Epidermal melanocyte (primary cell): ENCODE measurements around the gene FLACC1.
"Not testable (repeated sequence)": the region's sequence is repeated elsewhere in the genome, so short reads cannot be mapped to it uniquely, and the experiment has no call there.

Source experiments
- DNase-seq: peaks from one replicate; pipeline ENCODE4 v3.0.0; 2011; ENCODE audit warnings: low spot score; ENCODE audit not compliant: insufficient read length

The FLACC1 gene

DNA sequence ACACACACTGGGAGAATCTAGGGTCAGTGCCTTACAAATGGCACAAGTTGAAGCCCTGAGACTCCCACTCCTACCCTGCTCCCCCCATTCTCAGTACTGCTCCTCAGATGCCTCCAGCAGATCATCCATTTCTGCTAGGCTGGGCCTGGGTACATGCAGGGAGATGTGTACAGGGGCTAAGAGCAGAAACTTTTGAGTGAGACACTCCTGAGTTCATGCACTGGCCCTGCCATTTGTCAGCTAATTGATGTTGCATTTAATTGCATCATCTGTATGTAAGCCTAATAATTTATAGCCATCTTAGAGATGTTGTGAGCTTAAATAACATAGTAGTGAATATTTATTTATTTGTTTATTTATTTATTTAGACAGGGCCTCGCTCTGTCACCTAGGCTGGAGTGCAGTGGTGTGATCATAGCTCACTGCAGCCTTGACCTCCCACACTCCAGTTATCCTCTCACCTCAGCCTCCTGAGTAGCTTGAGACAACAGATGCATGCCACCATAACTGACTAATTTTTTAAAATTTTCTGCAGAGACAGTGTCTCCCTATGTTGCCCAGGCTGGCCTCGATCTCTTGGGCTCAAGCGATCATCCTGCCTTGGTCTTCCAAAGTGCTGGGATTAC lies 101.6 kb downstream of the FLACC1 start:
- no peak for DNase-seq

DNA sequence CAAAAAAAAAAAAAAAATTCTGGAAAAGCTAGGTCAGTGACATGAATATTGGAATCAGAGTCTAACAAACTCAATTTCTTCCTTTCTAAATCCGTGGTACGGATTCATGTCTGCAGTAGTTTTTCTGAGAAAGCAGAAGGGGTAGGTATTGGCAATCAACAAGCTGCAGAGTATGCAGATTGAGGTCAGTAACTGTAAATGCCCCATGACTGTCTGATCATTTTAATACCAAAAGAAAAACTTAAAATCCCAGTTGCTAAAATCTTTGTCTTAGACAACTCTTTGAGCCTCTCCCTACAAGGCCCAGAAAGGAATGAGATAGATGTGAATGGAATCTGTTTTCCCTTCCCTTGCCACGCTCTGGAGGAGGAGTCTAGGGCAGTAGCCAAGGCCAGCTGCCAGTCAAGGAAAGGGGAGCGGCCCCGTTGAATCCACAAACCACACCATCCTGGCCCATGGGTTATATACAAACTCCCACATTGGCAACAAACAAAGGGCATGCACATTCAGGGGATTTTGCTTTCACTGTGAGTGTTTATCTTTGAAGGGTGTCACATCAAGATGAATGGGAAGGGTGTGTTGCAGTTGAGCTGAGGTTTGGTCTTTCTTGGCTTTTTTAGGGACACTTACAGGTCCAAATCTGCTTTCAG lies 102.9 kb downstream of the FLACC1 start:
- DNase-seq: no peak

DNA sequence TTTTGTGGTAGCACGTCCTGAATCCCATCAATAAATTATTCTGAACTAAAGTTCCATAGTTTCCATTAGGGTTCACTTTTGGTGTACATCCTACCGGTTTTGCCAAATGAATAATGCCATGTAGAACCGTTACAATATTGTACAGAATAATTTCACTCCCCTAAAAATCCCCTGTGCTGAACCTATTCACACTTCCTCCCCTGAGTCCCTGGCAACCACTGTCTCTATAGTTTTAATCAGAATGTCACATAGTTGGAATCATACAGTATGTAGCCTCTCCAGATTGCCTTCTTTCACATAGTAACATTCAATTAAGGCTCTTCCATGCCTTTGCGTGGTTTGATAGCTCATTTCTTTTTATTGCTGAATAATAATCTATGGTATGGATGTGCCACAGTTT lies 106.4 kb downstream of the FLACC1 start:
- no peak for DNase-seq

DNA sequence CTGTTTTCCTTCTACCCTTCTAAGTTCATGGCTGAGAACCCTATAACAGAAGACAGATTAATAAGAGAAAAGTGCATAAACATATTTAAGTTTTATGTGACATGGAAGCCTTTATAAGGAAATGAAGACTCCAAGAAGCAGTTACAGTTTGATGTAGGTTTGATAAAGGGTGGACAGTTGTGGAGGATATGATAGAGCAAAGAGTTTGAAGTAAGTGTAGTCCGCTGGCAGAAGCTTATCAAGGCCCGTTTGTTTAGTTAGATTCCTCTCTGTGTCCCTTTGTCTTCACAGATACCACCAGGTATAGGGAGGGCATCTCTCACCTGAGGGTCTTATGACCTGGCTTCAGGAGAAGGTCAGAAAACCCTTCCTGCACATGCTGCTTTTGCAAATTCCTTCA lies 107.3 kb downstream of the FLACC1 start:
- no peak for DNase-seq

DNA sequence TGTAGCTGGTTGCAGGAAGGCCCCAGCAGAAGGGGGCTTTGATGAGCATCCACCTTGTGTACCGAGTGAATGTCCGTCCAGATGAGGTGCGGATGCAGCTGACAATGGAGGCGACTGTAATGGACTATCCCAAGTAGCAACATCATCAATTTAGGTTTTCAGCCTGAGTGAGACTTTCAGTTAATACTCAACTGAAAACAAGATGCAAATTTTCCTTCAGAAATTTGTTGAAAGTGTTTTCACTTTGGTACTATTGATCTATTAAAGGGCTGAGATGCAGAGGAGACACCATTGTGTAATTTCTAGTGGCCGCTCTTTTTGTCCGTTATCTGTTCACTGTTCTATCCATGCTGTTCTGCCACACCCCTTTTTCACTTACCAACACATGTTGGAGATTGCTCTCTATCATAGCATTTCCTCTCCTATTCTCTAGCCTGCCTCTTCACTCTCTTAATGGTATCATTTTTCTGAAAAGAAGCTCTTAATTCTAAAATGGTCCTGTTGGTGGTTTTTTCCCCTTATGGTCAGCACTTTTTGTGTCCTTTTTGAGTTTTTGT lies 108.8 kb downstream of the FLACC1 start:
- no peak for DNase-seq

DNA sequence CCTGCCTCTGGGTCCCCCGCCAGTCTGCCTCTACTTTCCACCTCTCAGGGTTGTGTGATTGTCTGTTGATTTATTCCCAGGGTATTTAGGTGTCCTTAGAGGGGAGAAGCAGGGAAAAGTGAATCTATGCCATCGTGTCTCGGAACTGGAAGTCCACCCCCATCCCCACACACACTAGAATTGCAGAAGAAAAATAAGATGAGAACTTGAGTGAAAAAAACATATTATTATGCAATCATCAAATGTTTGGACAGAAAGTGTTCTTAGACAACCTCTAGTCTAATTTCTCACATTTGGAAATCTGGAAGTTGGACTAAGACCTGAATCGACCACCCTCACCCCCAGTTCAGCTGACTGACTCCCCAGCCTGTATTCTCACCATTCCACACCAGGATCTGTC lies 110.9 kb downstream of the FLACC1 start:
- DNase-seq: no peak

DNA sequence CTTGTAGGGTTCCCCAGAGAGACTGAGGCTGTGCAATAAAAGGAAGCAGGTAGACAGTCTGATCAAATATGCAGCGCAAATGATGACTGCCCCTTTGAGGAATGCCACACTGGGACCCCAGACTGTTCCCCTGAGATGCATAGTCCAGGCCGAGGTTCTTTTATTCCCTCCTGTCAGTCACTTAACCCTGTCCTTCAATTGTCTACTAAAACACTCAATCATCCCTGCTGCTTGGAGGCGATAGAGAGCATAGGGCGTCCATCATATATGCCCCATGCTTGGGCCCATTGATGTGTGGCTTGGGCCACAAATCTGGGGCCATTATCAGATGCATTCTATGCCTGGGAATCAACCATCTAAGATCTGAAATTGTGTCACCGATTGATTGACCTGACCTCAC lies 112.3 kb downstream of the FLACC1 start:
- no peak for DNase-seq

DNA sequence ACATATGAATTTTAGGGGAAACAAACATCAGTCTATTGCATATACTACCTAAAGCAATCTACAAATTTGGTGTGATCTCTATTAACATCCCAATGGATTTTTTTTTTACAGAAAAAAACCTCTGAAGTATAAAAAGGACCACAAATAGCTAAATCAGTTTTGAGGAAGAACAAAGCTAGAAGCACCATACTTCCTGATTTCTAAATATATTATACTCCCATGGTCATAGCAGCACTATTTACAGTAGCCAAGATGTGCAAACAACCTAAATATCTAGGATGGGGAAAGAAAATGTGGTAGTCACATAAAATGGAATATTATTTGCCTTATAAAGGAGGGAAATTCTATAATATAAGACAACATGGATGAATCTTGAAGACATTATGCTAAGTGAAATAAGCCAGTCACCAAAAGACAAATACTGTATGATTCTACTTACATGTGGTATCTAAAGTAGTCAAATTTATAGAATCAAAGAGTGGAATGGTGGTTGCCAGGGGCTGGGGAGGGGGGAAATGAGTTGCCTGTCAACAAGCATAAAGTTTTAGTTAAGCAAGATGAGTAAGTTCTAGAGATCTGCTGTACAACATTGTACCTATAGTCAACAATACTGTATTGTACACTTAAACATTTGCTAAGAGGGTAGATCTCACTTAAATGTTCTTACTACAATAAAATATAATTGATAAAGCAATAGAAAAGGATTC lies 114.4 kb downstream of the FLACC1 start:
- no peak for DNase-seq

DNA sequence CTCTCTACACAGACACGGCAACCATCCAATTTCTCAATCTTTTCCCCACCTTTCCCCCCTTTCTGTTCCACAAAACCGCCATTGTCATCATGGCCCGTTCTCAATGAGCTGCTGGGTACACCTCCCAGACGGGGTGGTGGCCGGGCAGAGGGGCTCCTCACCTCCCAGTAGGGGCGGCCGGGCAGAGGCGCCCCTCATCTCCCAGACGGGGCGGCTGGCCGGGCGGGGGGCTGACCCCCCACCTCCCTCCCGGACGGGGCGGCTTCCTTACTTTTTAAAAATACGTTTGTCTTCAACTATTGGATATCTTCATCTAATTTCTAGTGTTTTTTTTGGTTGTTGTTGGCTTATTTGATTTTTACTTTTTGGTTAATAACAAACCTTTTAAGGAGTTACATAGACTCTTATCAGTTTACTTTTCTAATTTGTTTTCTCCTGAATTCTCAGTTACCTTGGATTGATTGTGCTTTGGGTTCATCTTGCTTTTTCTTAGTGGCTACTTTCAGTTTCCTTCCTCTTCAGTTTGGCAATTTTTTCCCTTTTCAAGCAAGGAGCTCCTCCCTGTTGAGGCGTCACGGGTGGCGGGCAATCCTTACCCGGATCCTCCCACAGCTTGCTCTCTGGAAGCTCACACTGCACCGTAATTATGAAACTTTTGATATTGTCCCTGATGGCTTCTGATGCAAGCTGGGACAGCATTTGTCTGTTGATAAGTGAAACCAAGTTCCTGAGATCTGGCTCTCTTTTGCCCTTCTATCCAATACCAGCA lies 117.8 kb downstream of the FLACC1 start:
- not testable (repeated sequence) for DNase-seq
